DOHH2 (cell line): ENCODE results near the gene TEX29.

ENCODE experiments used
- H3F3A ChIP-seq: fragments of 200-600 bp; sonication (generic), shearing (Covaris generic); 2 replicates; pipeline ENCODE4 v1.6.0; 2016; ENCODE audit warnings: antibody characterized with exemption, mild to moderate bottlenecking; ENCODE audit not compliant: control insufficient read depth, insufficient read depth
- H3K27ac ChIP-seq: fragments of 200-600 bp; sonication (generic); 2 replicates; pipeline ENCODE4 v1.5.1; 2014; ENCODE audit warnings: low read depth, mild to moderate bottlenecking, low read length, moderate library complexity
- H3K27me3 ChIP-seq: fragments of 200-600 bp; sonication (generic); 2 replicates; pipeline ENCODE4 v1.6.1; 2014; ENCODE audit warnings: mild to moderate bottlenecking, low read length, mixed read lengths; ENCODE audit not compliant: control insufficient read depth
- H3K36me3 ChIP-seq: fragments of 200-600 bp; sonication (generic); 2 replicates; pipeline ENCODE4 v1.6.1; 2014; ENCODE audit warnings: mild to moderate bottlenecking, low read length, moderate library complexity, mixed read lengths; ENCODE audit not compliant: control insufficient read depth
- H3K4me1 ChIP-seq: fragments of 200-600 bp; sonication (generic); 2 replicates; pipeline ENCODE4 v1.6.1; 2014; ENCODE audit warnings: mild to moderate bottlenecking, low read length, mixed read lengths; ENCODE audit not compliant: control insufficient read depth
- H3K4me2 ChIP-seq: fragments of 200-600 bp; sonication (generic); 2 replicates; pipeline ENCODE4 v1.6.0; 2014; ENCODE audit warnings: mild to moderate bottlenecking, low read length, moderate library complexity
- H3K4me3 ChIP-seq: fragments of 200-600 bp; sonication (generic); 2 replicates; pipeline ENCODE4 v1.5.1; 2014; ENCODE audit warnings: mild to moderate bottlenecking, low read length, mixed read lengths
- H3K79me2 ChIP-seq: fragments of 200-600 bp; sonication (generic); 2 replicates; pipeline ENCODE4 v1.6.1; 2014; ENCODE audit warnings: mild to moderate bottlenecking, low read length, mixed read lengths; ENCODE audit not compliant: control insufficient read depth
- H3K9me2 ChIP-seq: fragments of 200-600 bp; sonication (generic); replicated peaks from 2 replicates; pipeline ENCODE4 v1.6.1; 2014; ENCODE audit warnings: mild to moderate bottlenecking, low read length, mixed read lengths; ENCODE audit not compliant: control insufficient read depth
- H3K9me3 ChIP-seq: fragments of 200-600 bp; sonication (generic); 2 replicates; pipeline ENCODE4 v1.6.1; 2014; ENCODE audit warnings: antibody characterized with exemption, low read length, mixed read lengths; ENCODE audit not compliant: control insufficient read depth, insufficient read depth
- H4K20me1 ChIP-seq: fragments of 200-600 bp; sonication (generic); 2 replicates; pipeline ENCODE4 v1.6.0; 2014; ENCODE audit warnings: low read depth, mild to moderate bottlenecking, antibody characterized with exemption, low read length, moderate library complexity; ENCODE audit not compliant: control insufficient read depth, insufficient read depth
- CTCF ChIP-seq: fragments of 200-600 bp; sonication (generic); IDR thresholded peaks from one replicate; pipeline ENCODE4 v1.5.1; 2014; ENCODE audit warnings: antibody characterized with exemption, mild to moderate bottlenecking, low read depth, low read length; ENCODE audit not compliant: poor library complexity, severe bottlenecking
- EZH2phosphoT487 ChIP-seq: fragments of 200-600 bp; sonication (generic); IDR thresholded peaks from 2 replicates; pipeline ENCODE4 v1.6.1; 2017; ENCODE audit warnings: borderline replicate concordance, mild to moderate bottlenecking, antibody characterized with exemption, low read length, moderate library complexity, mixed read lengths

TEX29 gene

DNA sequence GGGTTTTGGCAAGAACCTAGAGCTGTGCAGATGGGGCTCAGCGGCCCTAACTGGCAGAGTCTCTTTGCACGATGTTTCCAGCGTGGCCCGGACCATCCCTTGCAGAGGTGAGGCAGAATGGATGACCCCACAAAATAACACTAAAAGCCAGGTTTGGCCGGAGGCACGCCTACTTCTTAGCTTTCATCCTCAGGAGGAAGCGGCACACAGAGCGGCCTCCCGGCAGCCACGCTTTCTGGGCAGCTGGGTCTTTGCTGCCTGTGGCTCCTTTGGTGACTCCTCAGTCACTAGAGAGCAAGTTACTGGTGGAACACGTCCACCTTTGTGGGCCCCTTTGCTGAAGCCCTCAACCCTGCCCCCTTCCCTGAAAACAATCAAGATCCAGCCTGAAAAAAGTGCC lies 25.2 kb downstream of the TEX29 start:
- H3K36me3 ChIP-seq = no peaks in the 10 kb centered on the region
- H3K27ac ChIP-seq = no peak overlapping the region
- H3K4me3 ChIP-seq = no peak overlapping the region
- H3K4me2 ChIP-seq = no peak overlapping the region
- no peaks in the 10 kb centered on the region for H3K27me3 ChIP-seq
- no peaks in the 10 kb centered on the region for H3F3A ChIP-seq
- no peak for TF ChIP-seq EZH2phosphoT487
- TF ChIP-seq CTCF = no peak
- no peaks in the 10 kb centered on the region for H3K79me2 ChIP-seq
- H3K9me3 ChIP-seq = no peaks in the 10 kb centered on the region
- H3K9me2 ChIP-seq = no peaks in the 10 kb centered on the region
- H3K4me1 ChIP-seq = no peaks in the 10 kb centered on the region
- no peaks in the 10 kb centered on the region for H4K20me1 ChIP-seq

DNA sequence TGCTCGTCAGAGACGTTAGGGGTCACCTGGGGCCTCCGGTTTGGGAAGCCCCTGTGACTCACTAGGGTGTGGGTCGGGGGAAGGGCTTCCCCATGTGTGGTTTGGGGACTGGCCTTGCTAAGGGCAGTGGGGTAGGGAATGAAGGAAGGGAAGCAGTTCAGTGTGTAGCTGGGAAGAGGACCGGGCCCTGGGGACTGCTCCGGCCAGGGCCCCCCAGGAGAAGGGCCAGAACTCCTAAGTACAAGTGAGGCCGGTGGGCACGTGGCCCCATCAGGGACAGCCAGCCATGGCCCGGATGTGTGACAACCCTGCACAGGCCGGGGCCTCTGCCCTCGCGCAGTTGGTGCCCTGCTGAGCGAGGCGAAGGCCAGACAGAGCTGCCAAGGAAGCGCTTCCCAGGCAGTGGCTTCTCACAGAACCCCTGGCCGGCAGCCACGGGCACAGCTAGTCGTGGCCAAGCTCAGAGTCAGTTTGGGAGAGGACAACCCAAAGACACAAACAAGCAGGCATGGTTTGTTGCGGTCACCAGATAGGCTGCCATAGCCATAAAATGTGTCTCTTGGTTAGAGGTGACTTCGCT lies 25.7 kb downstream of the TEX29 start:
- no peak for TF ChIP-seq CTCF
- TF ChIP-seq EZH2phosphoT487 = no peak
- Histone ChIP-seq H3K9me3 (no peaks in the 10 kb centered on the region), H3K4me2 (no peak overlapping the region)

DNA sequence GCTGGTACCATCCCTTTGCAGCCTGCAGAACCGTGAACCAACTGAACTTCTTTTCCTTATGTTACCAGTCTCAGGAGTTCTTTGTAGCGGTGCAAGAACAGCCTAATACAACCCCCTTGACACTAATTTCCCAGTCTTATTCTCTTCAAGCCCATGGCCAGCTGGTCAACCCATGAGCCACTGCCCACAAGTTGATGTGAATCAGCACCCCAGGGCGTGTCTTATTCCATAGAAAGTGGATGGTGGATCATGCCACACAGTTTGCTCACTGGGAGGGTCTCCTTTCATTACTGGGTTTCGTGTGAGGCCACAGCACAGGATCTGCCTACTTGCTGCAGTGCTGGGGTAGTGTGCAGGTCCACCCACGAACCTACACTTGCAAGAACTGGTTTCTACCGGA lies 27.0 kb downstream of the TEX29 start:
- H3K36me3 ChIP-seq = no peaks in the 10 kb centered on the region
- H3F3A ChIP-seq = no peaks in the 10 kb centered on the region
- no peak overlapping the region for H3K4me2 ChIP-seq
- no peaks in the 10 kb centered on the region for H3K9me2 ChIP-seq
- no peaks in the 10 kb centered on the region for H3K4me1 ChIP-seq
- no peaks in the 10 kb centered on the region for H3K27me3 ChIP-seq
- no peaks in the 10 kb centered on the region for H3K9me3 ChIP-seq
- TF ChIP-seq CTCF (no peak), EZH2phosphoT487 (no peak)
- no peak overlapping the region for H3K27ac ChIP-seq
- no peaks in the 10 kb centered on the region for H4K20me1 ChIP-seq
- H3K4me3 ChIP-seq = no peak overlapping the region
- H3K79me2 ChIP-seq = no peaks in the 10 kb centered on the region

More for the DNA sequence above, 25.7 kb downstream of the TEX29 start:
- H3K79me2 ChIP-seq = no peaks in the 10 kb centered on the region
- H3K9me2 ChIP-seq = no peaks in the 10 kb centered on the region
- H3K4me3 ChIP-seq = no peak overlapping the region
- no peaks in the 10 kb centered on the region for H3K4me1 ChIP-seq
- no peak overlapping the region for H3K27ac ChIP-seq
- H4K20me1 ChIP-seq = no peaks in the 10 kb centered on the region
- H3K27me3 ChIP-seq = no peaks in the 10 kb centered on the region
- no peaks in the 10 kb centered on the region for H3F3A ChIP-seq
- no peaks in the 10 kb centered on the region for H3K36me3 ChIP-seq

- no peaks in the 10 kb centered on the region for H3K36me3 ChIP-seq
- TF ChIP-seq CTCF (no peak), EZH2phosphoT487 (no peak)
Observed at GRCh38 chr13:111353508-111353907, 33.1 kb downstream of the TEX29 start.

More at GRCh38 chr13:111353508-111353907, 33.1 kb downstream of the TEX29 start:
- Histone ChIP-seq H3K27ac (no peak overlapping the region), H3F3A (no peaks in the 10 kb centered on the region), H3K4me1 (no peaks in the 10 kb centered on the region), H3K27me3 (0 out of 2 replicates have a peak, but pooled peaks cover 4% of the 10 kb centered on the region), H3K4me2 (no peak overlapping the region), H3K4me3 (no peak overlapping the region), H3K9me3 (no peaks in the 10 kb centered on the region), H3K9me2 (no peaks in the 10 kb centered on the region), H4K20me1 (no peaks in the 10 kb centered on the region), H3K79me2 (no peaks in the 10 kb centered on the region)
